ENCODE measurements around the gene IMMP2L. TPM values are rescaled to one million over a fixed set of nuclear protein-coding genes. Genes with fewer than 3 reads are reported as not detected.

IMMP2L gene
- total and polyA plus RNA-seq, 2 of the 4 experiments (the other 2 are of a cell fraction) = 5.8 to 9.3 TPM

DNA sequence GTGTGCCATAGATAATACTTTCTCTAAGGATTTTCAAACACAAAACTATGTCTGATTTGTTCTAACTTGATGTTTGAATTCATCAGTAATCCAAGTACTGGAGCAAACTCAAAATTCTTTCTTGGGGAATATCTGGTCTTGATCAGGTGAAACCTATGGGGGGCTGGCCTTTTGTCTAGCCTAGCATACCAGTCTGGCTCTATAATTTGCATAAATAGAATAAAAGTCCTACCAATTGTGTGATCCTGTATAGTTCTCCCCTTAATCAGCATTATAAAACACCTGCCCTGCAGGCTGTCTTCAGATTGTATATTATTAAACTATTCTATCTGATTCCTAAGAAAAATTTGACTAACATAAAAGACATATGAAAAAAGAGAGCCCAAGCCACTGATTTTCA lies 705.2 kb downstream of the IMMP2L start:
- BruUV-seq (replicated peaks) = no TSS peak
- Histone ChIP-seq H3K27me3 (ENCODE audit: control insufficient read depth, insufficient read depth, low read length) (no peaks in the 10 kb centered on the region), H4K8ac (ENCODE audit: low read depth in 2 of 2, low read length in 2 of 2) (no peak overlapping the region), H2BK20ac (ENCODE audit: low read depth, low read length) (no peak overlapping the region), H3K9me1 (ENCODE audit: insufficient read depth, low read length) (no peaks in the 10 kb centered on the region), H3K36me3 (ENCODE audit: control insufficient read depth, insufficient read depth, low read length) (no peaks in the 10 kb centered on the region), H3K14ac (replicated peaks; ENCODE audit: low read depth, low read length) (no peak overlapping the region), H2BK5ac (ENCODE audit: low read depth, low read length, poor library complexity, severe bottlenecking) (no peak overlapping the region), H4K5ac (ENCODE audit: low read depth, low read length) (no peak overlapping the region), H3K4me3 (ENCODE audit: insufficient read depth, low read depth, low read length) (no peak overlapping the region), H3K4me1 (ENCODE audit: control insufficient read depth, insufficient read depth, low read length) (no peaks in the 10 kb centered on the region), H3K4me2 (ENCODE audit: low read depth, low read length) (no peak overlapping the region), H2BK120ac (ENCODE audit: low read depth, low read length) (no peak overlapping the region), H3K23ac (ENCODE audit: low read depth, low read length) (no peak overlapping the region), H3K27ac (ENCODE audit: insufficient read depth, low read length) (no peak overlapping the region), H3K18ac (ENCODE audit: low read depth, low read length) (no peak overlapping the region), H4K91ac (ENCODE audit: insufficient read depth, low read depth, low read length) (no peak overlapping the region), H2BK15ac (ENCODE audit: low read depth, low read length) (no peak overlapping the region), H2AK9ac (replicated peaks; ENCODE audit: low read depth, low read length, poor library complexity) (no peak overlapping the region), H2AFZ (replicated peaks; ENCODE audit: low read length, poor library complexity) (no peak overlapping the region), H3K9ac (ENCODE audit: low read depth, low read length) (no peak overlapping the region), H3K4ac (ENCODE audit: low read depth, low read length) (no peak overlapping the region), H3K56ac (ENCODE audit: extremely low read depth, insufficient read depth, low read length) (no peak overlapping the region), H3K9me3 (ENCODE audit: control insufficient read depth, insufficient read depth, low read length) (no peaks in the 10 kb centered on the region), H2AK5ac (ENCODE audit: low read depth, low read length) (no peak overlapping the region), H4K20me1 (ENCODE audit: insufficient read depth, low read length) (no peaks in the 10 kb centered on the region), H3K79me1 (ENCODE audit: low read depth in 1 of 2, low read length in 2 of 2) (no peaks in the 10 kb centered on the region)
- in situ Hi-C loops (cut with MboI; ENCODE audit: low sequenced_read_pairs) = no loop called here
- ATAC-seq (ENCODE audit: low read depth) = no peak
- dilution Hi-C loops (cut with HindIII; ENCODE audit: low sequenced_read_pairs, unreplicated experiment) = no loop called here
- TF ChIP-seq RCOR1 (IDR thresholded peaks at IDR 0.05; ENCODE audit: insufficient replicate concordance, low read length) (no peak), CTCF (conservative IDR thresholded peaks at IDR 0.05; ENCODE audit: low read depth, low read length) (no peak), FOS (IDR thresholded peaks at IDR 0.05; ENCODE audit: low read depth, low read length) (no peak), MXI1 (IDR thresholded peaks at IDR 0.05; ENCODE audit: borderline replicate concordance, low read depth, low read length) (no peak), SMC3 (IDR thresholded peaks at IDR 0.05; ENCODE audit: low read depth, low read length) (no peak), USF2 (IDR thresholded peaks at IDR 0.05; ENCODE audit: low read depth, low read length) (no peak), POLR2A (IDR thresholded peaks at IDR 0.05; ENCODE audit: low read depth, low read length) (no peak), NFE2L2 (IDR thresholded peaks at IDR 0.05; ENCODE audit: low read depth, low read length) (no peak), MAZ (IDR thresholded peaks at IDR 0.05; ENCODE audit: borderline replicate concordance, low read depth, low read length) (no peak), RAD21 (IDR thresholded peaks at IDR 0.05; ENCODE audit: low read length) (no peak), BHLHE40 (IDR thresholded peaks at IDR 0.05; ENCODE audit: low read depth, low read length) (no peak), CHD1 (IDR thresholded peaks at IDR 0.05; ENCODE audit: low read depth, low read length) (no peak), MAFK (IDR thresholded peaks at IDR 0.05; ENCODE audit: low read depth, low read length) (no peak), CEBPB (IDR thresholded peaks at IDR 0.05; ENCODE audit: low read depth, low read length) (no peak), RFX5 (IDR thresholded peaks at IDR 0.05; ENCODE audit: low read depth, low read length) (no peak)
- TF ChIP-seq, protein P1, sequence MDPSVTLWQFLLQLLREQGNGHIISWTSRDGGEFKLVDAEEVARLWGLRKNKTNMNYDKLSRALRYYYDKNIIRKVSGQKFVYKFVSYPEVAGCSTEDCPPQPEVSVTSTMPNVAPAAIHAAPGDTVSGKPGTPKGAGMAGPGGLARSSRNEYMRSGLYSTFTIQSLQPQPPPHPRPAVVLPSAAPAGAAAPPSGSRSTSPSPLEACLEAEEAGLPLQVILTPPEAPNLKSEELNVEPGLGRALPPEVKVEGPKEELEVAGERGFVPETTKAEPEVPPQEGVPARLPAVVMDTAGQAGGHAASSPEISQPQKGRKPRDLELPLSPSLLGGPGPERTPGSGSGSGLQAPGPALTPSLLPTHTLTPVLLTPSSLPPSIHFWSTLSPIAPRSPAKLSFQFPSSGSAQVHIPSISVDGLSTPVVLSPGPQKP (IDR thresholded peaks at IDR 0.05; ENCODE audit: borderline replicate concordance, low read depth, low read length) = no peak
- POLR2A ChIA-PET (ENCODE audit: unreplicated experiment) = no interaction called here
- intact Hi-C loops (cut with micrococcal nuclease) = no loop called here
- DNase-seq = no peak
- CTCF ChIA-PET = no interaction called here
